ENCODE results near the gene TTBK2. TPM values are rescaled to one million over a fixed set of nuclear protein-coding genes. Genes with fewer than 3 reads are reported as not detected.

TTBK2 gene
- polyA plus RNA-seq, 3 donors = 3.7 to 9.0 (median 5.7) TPM

GRCh38 chr15:42728560-42728959 lies 192.0 kb downstream of the TTBK2 start:
- H2AFZ ChIP-seq (ENCODE audit: insufficient read depth, low read depth, low read length, poor library complexity, severe bottlenecking) = no peak overlapping the region
- H3K9me3 Mint-ChIP-seq = no peaks in the 10 kb centered on the region
- peaks cover 92 to 98% of the 10 kb centered on the region in 2 donors for H3K36me3 ChIP-seq (replicated peaks in 1 of 2; ENCODE audit: control insufficient read depth in 1 of 2, insufficient read depth in 2 of 2, low read length in 2 of 2)
- H3K4me1 Mint-ChIP-seq = no peaks in the 10 kb centered on the region
- H4K20me1 ChIP-seq (ENCODE audit: insufficient read depth, low read length) = no peaks in the 10 kb centered on the region
- no peak overlapping the region for H3K4me3 Mint-ChIP-seq
- H3K79me2 ChIP-seq (ENCODE audit: insufficient read depth, low read length) = no peaks in the 10 kb centered on the region
- H3K36me3 Mint-ChIP-seq = peaks cover 85 to 100% of the 10 kb centered on the region in 2 donors
- H3K9ac ChIP-seq (ENCODE audit: insufficient read depth, low read length, poor library complexity, severe bottlenecking) = no peak overlapping the region
- H3K27me3 ChIP-seq (ENCODE audit: control insufficient read depth in 2 of 2, insufficient read depth in 2 of 2, low read length in 2 of 2) = no peaks in the 10 kb centered on the region
- peaks cover 0 to 1% (median 0%) of the 10 kb centered on the region in 3 donors for H3K27me3 Mint-ChIP-seq (ENCODE audit: low read depth in 3 of 3)
- no peak for TF ChIP-seq CTCF (IDR thresholded peaks at IDR 0.05)
- WGBS (ENCODE audit: insufficient coverage) = 83% methylated on average over 3 of the region's 5 CpGs
- H3K4me3 ChIP-seq (replicated peaks in 1 of 3; ENCODE audit: low read depth in 2 of 3, low read length in 3 of 3) = no peak overlapping the region
- intact Hi-C loops (cut with micrococcal nuclease) = no loop called here
- H3K4me2 ChIP-seq (replicated peaks; ENCODE audit: extremely low read depth, low read length, poor library complexity, severe bottlenecking) = no peak overlapping the region
- DNase-seq = no peak
- H3K4me1 ChIP-seq (ENCODE audit: control insufficient read depth in 1 of 2, insufficient read depth in 2 of 2, low read length in 2 of 2) = no peaks in the 10 kb centered on the region
- no peaks in the 10 kb centered on the region for H3K9me3 ChIP-seq (replicated peaks in 1 of 2; ENCODE audit: control insufficient read depth in 1 of 2, insufficient read depth in 1 of 2, low read length in 2 of 2)
- peak overlapping the region in 3 of 7 donors; percentile 20 to 43 (median 28) for H3K27ac Mint-ChIP-seq
- no peak overlapping the region for H3K27ac ChIP-seq (ENCODE audit: low read depth in 1 of 2, low read length in 2 of 2)

GRCh38 chr15:42727750-42728381 lies 192.7 kb downstream of the TTBK2 start:
- H3K27me3 ChIP-seq (ENCODE audit: control insufficient read depth in 2 of 2, insufficient read depth in 2 of 2, low read length in 2 of 2) = no peaks in the 10 kb centered on the region
- no peaks in the 10 kb centered on the region for H3K79me2 ChIP-seq (ENCODE audit: insufficient read depth, low read length)
- H3K4me1 ChIP-seq (ENCODE audit: control insufficient read depth in 1 of 2, insufficient read depth in 2 of 2, low read length in 2 of 2) = no peaks in the 10 kb centered on the region
- peaks cover 0 to 1% (median 0%) of the 10 kb centered on the region in 3 donors for H3K27me3 Mint-ChIP-seq (ENCODE audit: low read depth in 3 of 3)
- H3K9me3 Mint-ChIP-seq = no peaks in the 10 kb centered on the region
- no peaks in the 10 kb centered on the region for H3K4me1 Mint-ChIP-seq
- WGBS (ENCODE audit: insufficient coverage) = 95% methylated on average over 6 of the region's 13 CpGs
- H3K9ac ChIP-seq (ENCODE audit: insufficient read depth, low read length, poor library complexity, severe bottlenecking) = no peak overlapping the region
- H3K36me3 ChIP-seq (replicated peaks in 1 of 2; ENCODE audit: control insufficient read depth in 1 of 2, insufficient read depth in 2 of 2, low read length in 2 of 2) = peaks cover 94 to 98% of the 10 kb centered on the region in 2 donors
- no peak overlapping the region for H3K27ac ChIP-seq (ENCODE audit: low read depth in 1 of 2, low read length in 2 of 2)
- H3K9me3 ChIP-seq (replicated peaks in 1 of 2; ENCODE audit: control insufficient read depth in 1 of 2, insufficient read depth in 1 of 2, low read length in 2 of 2) = no peaks in the 10 kb centered on the region
- TF ChIP-seq CTCF (IDR thresholded peaks at IDR 0.05) = no peak
- peaks cover 83 to 99% of the 10 kb centered on the region in 2 donors for H3K36me3 Mint-ChIP-seq
- intact Hi-C loops (cut with micrococcal nuclease) = no loop called here
- H3K4me3 ChIP-seq (replicated peaks in 1 of 3; ENCODE audit: low read depth in 2 of 3, low read length in 3 of 3) = no peak overlapping the region
- DNase-seq = no peak
- no peak overlapping the region for H3K4me2 ChIP-seq (replicated peaks; ENCODE audit: extremely low read depth, low read length, poor library complexity, severe bottlenecking)
- no peaks in the 10 kb centered on the region for H4K20me1 ChIP-seq (ENCODE audit: insufficient read depth, low read length)
- H3K4me3 Mint-ChIP-seq = no peak overlapping the region
- no peak overlapping the region for H2AFZ ChIP-seq (ENCODE audit: insufficient read depth, low read depth, low read length, poor library complexity, severe bottlenecking)
- H3K27ac Mint-ChIP-seq = no peak overlapping the region
